ENCODE data around the gene OR52B6. TPM values are rescaled to one million over a fixed set of nuclear protein-coding genes. Genes with fewer than 3 reads are reported as not detected.

OR52B6 gene
- total RNA-seq: not detected in 2 replicates

DNA sequence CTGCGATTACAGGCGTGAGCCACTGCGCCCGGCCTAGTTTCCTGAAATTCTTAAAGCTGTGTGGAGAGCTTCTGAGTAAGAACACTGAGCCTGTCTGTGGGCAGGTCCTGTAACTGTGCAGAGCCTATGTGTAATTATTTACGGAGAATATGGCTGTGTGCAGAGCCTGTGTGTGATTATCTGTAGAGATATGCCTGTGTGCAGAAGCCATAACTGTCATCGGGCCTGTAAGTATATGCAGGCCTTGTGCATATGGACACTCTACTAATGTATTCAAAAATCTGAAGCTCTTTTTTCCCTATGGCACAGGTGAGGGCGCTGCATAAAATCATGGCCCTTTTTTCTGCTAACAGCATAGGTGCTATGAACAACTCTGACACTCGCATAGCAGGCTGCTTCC is at the start of gene OR52B6:
Gene OR52B6 (plus strand): TSS at position 301 of the 400 bp plus-strand sequence. CDS start 0 bp downstream, at position 301.

GRCh38 chr11:5548440-5548839 is 32.2 kb upstream of the OR52B6 start, which contains the start of gene OR52H1:
Gene OR52H1, minus strand, starts transcription at chr11:5548540. Its CDS starts 3,035 bp downstream, at chr11:5545505.

DNA sequence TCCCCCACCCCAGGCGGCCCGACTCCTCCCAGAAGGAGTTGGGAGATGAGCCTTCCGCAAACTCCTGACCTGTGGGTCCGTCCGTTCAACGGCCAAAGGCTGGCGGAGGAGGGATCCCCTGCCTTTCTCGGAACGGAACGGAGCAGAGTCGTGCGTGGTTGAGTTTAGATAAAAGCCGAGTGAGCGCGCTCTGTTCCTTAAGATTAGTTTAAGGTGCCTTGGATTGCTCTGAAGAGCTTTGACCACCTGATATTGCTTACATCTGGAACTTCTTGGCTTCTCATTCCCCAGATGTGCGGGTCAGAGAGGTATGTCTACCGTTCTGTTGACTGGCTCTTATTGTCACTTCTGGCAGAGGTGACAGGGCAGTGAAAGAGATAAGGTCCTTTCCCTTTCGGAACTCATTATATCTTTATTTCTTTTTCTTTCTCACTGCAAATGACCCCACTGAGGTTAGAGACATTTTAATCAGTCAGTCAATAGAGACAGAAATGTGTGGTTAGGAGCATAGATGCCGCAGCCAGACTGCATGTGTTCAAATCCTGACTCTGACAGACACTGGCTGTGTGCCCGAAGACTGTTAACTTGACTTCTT is 16.0 kb downstream of the OR52B6 start, which contains the start of gene TRIM6:
Gene TRIM6 (plus strand): TSS at position 31 of the 595 bp plus-strand sequence. CDS start 261 bp downstream, at position 292.

DNA sequence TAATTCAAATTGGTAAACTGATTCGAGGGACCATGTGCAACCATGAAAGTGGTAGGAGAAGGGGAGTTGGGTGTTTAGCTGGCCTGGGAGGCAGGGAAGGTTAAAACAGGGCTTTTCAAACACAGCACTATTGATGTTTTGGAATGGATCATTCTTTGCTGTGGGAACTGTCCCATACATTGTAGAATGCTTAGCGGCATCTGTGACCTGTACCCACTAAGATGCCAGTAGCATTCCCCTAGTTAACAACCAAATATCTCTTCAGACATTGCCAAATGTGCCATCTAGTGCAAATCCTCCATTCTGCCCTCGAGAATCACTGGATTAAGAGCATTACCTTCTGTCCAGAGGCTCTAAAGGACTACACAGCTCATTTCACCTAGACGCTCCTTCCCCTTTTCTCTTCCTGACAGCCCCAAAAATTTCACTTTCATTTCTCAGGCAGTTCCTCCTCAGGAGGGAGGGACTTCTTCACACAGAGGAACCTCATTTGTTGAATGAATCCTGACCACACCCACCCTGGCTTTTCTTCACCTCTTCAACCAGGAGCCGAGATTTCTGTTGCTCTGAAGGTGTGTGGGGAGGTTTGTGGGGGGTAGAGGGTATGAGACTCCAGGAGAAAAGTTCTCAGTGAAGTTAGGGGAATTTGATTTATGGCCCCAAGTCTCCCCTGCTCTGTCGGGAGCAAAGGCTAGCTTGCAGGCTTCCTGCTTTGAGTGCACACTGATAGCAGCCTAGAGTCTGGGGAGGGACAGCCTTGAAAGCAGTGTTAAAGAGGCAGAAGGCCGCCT is 44.0 kb downstream of the OR52B6 start, which contains the start of gene TRIM34:
Gene TRIM34 (plus strand): TSS at position 513 of the 791 bp plus-strand sequence. CDS start 7,331 bp downstream, outside the sequence.

Other genes starting within 250 kb of the OR52B6 start
- not detected in 2 replicates for gene OR51B5, start 237.4 kb upstream of the OR52B6 start, total RNA-seq
- gene OR51B6, start 229.4 kb upstream of the OR52B6 start, total RNA-seq: not detected in 2 replicates
- not detected in 2 replicates for gene OR51M1, start 197.1 kb upstream of the OR52B6 start, total RNA-seq
- gene OR51Q1, start 158.8 kb upstream of the OR52B6 start, total RNA-seq: not detected in 2 replicates
- not detected in 2 replicates for gene OR51I1, start 139.4 kb upstream of the OR52B6 start, total RNA-seq
- gene OR51I2, start 131.6 kb upstream of the OR52B6 start, total RNA-seq: not detected in 2 replicates
- gene OR52D1, start 92.2 kb upstream of the OR52B6 start, total RNA-seq: not detected in 2 replicates
- gene UBQLN3, start 70.9 kb upstream of the OR52B6 start, total RNA-seq: 0.24 TPM in 1 of 2 replicates, not detected in the other
- gene UBQLNL, start 64.2 kb upstream of the OR52B6 start, total RNA-seq: not detected in 2 replicates
- not detected in 2 replicates for gene OR52H1, start 32.3 kb upstream of the OR52B6 start, total RNA-seq
- gene TRIM6, start 15.8 kb downstream of the OR52B6 start, total RNA-seq: 1.1 and 5.0 TPM in 2 replicates
- gene TRIM34, start 44.1 kb downstream of the OR52B6 start, total RNA-seq: 6.6 TPM in 2 replicates
- 19.7 TPM in 2 replicates for gene TRIM5, start 104.2 kb downstream of the OR52B6 start, total RNA-seq
- gene TRIM22, start 108.9 kb downstream of the OR52B6 start, total RNA-seq: 52.5 and 87.9 TPM in 2 replicates
- not detected in 2 replicates for gene OR56B1, start 155.6 kb downstream of the OR52B6 start, total RNA-seq
- gene OR52N4, start 173.4 kb downstream of the OR52B6 start, total RNA-seq: not detected in 2 replicates
- not detected in 2 replicates for gene OR52N5, start 202.5 kb downstream of the OR52B6 start, total RNA-seq
- gene OR52N1, start 210.4 kb downstream of the OR52B6 start, total RNA-seq: not detected in 2 replicates
- not detected in 2 replicates for gene OR52N2, start 228.0 kb downstream of the OR52B6 start, total RNA-seq